Putamen (tissue), 1 donor: Measurements from ENCODE around the gene MICALL2.

Experiments used
- DNase-seq: peaks from one replicate; pipeline ENCODE4 v3.0.0-alpha.2; 2016; ENCODE audit warnings: low spot score

MICALL2 gene

DNA sequence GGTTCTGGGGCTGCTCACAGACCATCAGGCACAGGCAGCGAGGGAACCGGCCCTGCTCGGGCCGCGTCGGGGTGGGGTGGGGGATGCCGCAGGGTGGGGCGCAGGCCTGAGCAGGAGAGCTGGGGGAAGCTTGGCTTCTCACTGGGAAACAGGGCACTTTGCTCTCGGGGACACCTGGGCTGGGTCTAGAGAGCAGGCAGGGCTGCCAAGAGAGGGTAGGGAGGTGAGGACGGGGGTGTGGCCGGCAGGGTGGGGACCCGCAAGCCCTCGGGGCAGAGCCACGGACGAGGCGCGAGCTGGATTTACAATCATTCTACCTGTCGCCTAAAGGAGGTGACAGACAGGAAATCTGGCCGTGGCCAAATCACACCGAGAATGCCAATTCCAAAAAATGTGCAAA, 33.9 kb upstream of the MICALL2 start:
- no peak for DNase-seq

GRCh38 chr7:1492640-1493039, 33.4 kb upstream of the MICALL2 start:
- DNase-seq: no peak

DNA sequence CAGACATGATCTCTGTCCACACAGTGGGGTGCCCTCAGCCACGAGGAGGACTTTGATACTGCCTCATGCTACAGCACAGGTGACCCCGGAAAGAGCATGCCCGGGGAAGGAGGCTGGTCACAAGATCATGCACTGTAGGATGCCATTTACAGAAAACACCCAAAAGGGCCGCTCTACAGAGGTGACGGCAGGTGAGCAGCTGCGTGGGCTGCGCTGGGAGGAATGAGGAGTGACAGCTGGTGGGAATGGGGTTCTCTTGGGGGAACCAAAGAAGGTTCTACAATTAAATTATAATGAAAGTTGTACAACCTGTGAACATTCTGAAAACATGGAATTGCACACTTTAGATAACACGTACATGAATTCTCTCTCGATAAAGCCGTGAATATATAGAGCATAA, 33.0 kb upstream of the MICALL2 start:
- peak; percentile 34 for DNase-seq

- DNase-seq: no peak
These were observed 31.6 kb upstream of the MICALL2 start for GRCh38 chr7:1490837-1491236.

DNA sequence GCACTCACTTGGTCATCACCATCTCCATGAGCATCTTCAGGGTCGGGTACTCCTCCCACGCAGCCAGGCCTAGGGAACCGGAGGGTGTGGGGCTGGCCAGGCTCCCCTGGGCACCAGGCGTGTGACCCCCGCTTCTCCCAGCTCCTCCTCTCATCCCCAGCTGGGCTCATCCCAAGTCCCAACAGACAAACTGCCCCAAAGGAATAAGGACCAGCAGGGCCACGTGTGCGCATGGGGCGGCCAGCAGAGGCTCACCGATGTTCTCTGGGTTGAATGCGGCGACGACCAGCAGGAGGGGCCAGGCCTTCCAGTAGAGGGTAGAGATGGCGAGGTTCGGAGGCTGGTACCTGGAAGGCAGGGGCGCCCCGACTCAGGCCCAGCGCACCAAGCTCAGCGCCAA, 30.1 kb upstream of the MICALL2 start:
- no peak for DNase-seq

DNA sequence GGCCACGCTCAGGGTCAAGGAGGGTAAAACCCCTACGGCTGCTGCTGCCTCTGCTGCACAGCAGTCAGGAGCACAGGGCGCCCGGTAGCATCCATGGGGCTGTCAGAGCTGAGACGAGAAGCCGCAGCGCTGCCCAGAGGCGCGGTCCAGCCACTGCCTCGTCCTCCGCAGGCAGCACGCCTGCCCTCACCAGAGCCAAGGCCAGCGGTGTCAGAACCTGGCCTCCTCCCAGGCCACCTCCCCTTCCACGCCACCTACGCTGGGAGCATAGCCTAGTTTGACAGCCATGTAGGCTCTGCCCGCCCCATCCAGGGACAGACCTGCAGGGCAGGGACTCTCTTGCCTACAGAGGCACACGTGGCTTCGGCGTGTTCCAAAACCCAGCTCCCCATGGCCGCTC, 28.7 kb upstream of the MICALL2 start:
- no peak for DNase-seq

GRCh38 chr7:1487466-1487865, 28.2 kb upstream of the MICALL2 start:
- no peak for DNase-seq

GRCh38 chr7:1486571-1486970, 27.3 kb upstream of the MICALL2 start:
- DNase-seq: no peak

DNA sequence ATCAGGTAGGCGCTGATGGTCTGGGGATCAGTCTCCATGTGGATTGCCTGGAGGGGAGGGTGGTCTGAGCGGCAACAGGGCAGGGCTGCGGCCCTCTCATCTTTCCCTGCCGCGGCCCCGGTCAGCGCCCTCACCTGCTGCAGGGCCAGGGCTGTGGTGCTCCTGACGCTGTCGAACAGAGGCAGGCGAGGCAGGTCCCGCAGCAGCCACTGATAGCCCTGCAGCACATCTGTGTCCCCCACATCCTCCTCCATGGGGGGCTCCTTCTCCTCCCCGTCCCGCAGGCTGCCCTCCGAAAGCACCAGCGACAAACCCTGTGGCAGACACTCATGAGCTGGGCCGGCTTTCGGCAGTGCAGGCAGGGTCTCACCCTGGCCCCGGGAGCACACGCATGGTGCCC, 25.9 kb upstream of the MICALL2 start:
- DNase-seq: no peak

GRCh38 chr7:1484569-1484968, 25.3 kb upstream of the MICALL2 start:
- DNase-seq: no peak

DNA sequence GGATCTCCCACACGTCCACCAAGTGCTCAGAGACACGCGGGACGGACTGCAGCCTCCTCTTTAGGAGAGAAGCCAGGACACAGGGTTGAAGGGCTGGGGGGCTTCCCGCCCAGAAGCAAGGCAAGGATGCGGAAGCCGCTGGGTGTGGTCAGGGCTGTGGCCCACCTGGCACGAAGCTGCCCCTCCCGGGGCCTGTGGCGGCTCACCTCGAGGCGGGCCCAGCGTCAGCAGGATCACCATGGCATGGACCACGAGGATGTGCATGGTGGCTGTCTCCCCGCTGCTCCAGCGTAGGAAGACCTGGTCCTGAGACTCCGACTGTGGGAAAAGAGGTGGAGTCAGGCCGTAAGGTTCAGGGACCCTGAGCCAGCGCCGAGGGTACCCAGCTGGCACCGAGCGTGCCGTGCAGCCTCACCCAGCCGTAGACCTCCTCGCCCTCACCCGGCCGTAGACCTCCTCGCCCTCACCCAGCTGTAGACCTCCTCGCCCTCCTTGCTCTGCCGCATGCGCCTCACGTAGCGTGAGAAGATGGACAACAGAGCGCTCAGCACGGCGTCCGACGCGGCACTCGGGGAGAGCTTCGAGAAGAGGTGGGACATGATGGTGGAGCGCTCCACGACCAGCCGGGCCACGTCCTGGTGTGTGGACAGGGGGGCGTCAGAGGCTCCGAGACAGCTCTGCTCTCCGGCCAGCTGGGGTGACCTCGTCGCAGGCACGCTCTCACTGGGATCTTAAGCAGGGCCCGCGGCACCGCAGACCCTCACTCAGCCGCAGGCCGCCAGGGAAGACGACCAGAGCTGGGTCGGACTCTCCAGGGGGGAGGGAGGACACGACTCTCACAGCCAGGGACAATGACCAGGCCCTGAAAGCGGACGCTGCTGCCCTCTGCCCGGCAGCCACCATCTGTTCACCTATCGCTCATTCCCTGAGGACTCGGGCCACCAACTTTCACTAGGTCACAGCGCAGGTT, 24.6 kb upstream of the MICALL2 start:
- no peak for DNase-seq

DNA sequence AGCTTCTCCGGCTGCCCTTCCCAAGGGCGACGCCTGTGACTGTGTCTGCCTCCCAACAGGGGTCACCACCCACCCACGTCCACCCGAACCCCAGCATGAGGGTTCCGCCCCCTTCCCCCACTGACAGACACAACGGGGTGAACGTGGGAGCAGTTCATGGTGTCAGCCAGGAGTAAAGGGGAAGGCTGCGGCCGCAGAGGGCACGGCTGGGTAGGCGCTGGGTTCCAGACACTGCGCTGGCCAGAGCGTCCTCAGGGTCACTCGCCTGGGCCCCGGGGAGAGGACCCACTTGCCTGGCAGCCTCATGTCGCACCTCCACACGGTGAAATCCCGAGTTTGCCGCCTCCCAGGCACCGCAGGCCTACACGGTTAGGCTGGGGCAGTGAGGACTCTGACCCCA, 23.8 kb upstream of the MICALL2 start:
- no peak for DNase-seq

GRCh38 chr7:1481300-1481699, 22.0 kb upstream of the MICALL2 start:
- DNase-seq: no peak

DNA sequence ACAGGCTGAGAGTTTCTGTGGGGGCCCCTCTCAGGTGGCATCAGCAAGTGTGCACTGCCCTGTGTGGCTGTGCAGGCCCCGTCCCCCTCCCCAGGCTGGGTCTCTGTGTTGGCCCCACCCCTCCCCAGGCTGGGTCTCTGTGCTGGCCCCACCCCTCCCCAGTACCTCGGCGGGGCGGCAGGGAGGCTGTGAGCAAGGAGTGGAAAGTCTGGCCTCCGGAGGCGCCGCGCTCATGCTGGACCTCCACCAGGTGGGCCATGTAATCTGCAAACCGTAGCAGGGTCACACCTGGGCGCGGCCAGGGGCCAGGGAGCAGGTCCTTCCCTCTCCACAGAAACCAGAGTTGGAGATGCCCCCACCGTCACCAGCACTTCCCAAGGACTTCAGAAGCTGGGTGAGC, 21.4 kb upstream of the MICALL2 start:
- no peak for DNase-seq

DNA sequence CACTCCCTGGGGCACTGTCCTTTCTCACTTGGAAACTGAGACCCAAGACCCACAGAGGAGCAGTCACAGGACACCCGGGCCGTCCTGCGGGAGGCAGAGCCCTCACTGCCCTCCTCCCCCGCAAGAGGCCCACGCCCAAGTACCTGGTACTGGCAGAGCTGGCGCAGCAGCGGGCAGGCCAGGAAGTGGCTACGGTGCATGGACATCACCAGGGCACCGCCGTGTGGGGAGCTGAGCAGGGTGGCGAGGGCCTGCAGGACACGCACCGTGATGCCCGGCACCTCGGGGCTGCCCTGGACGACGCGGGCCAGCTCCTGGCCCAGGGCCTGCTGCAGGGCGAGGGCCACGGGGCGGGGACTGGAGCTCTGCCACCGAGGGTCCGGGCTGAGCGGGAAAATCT, 20.0 kb upstream of the MICALL2 start:
- no peak for DNase-seq

DNA sequence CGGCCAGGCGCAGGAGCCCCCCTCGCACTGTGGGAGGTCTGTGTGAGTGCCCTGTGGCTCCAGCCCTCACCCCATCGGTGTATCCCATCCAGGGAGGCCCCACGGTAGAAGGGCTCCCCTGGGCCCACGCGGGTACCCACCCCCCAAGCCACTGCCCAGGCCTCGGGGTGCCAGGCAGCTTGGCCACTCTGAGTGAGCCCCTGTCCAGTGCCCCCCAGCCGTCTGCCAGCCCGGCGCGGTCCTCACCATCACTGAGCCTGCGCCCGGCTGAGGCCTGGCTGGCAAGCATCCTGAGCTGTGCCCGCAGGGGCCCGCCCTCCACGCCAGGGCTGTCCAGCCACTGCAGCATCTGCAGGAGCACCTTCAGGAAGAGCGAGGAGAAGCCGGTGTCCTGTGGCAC, 19.2 kb upstream of the MICALL2 start:
- no peak for DNase-seq

- no peak for DNase-seq
These were observed 17.6 kb upstream of the MICALL2 start for GRCh38 chr7:1476859-1477258.

- DNase-seq: no peak
These were observed 16.7 kb upstream of the MICALL2 start for GRCh38 chr7:1475991-1476390.

DNA sequence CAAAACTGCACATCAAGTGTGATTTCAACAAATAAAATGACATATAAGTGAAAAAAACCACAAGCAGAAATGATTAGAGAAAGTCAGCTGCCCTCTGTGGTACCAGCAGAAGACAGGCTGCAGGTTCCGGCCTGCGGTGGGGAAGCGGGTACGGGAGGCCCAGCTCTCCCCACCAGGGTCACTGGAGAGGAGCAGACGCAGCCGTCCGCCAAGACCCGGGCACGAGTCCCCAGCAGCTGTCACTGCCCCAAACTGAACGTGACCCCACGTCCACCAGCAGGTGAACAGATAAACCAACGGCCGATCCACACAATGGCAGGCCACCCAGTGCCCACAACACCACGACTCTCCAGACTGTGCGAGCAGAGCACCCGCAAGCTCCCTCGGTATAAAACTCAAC, 16.1 kb upstream of the MICALL2 start:
- DNase-seq: no peak

DNA sequence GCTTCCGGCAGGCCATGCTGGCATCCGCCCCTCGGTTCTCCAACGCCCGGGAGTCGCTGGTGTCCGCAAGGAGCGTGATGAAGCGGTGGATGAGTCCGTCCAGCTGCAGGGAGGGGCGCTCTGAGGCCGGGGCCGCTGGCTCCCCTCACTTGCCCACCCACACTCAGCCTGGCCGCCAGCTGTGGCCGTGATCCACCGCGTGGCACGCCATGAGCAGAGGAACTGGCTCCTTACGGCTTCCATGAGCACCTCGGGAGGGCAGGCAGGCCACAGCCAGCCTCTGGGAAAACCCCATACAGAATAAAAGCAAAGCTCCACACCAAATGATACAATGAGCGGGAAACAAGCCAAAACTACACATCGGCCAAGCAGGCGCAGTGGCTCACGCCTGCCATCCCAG, 15.5 kb upstream of the MICALL2 start:
- no peak for DNase-seq

GRCh38 chr7:1473864-1474512, 14.7 kb upstream of the MICALL2 start:
- peak; percentile 70 for DNase-seq

- no peak for DNase-seq
These were observed 11.6 kb upstream of the MICALL2 start for GRCh38 chr7:1470901-1471300.

DNA sequence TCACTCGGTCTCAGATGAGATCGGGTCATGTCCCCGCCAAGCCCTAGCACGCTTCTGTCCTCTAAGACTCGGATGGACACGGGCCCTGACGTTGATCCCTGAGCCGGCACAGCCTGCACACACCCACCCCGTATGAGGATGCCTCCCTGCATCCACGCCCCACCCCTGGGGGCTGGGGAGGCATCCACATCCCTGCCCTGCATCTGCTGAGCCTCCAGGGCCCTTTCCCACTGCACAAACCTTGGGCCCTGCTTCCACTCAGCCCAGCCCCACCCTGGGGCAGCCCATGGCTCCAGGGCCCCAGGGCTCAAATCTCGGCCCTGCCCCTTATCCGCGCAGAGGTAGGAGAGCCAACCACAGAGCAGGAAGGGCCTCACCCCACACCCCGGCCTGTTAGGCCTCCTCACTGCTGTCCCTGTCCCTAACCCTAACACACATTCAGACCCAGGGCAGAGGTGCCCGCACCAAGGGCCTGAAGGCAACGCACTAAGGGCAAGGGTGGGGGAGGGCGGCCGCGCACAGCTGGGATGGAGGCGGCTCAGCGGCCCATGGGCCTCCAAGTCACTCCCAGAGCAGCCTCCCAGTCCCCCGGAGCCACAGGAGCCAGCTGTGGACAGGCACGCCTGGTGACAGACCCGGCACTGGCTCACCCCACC, 9.5 kb upstream of the MICALL2 start:
- no peak for DNase-seq
